HL-60/S4 treated with phorbol 12-myristate 13-acetate at 8.2 ng/mL for 4 days and 3 days (cell line): ENCODE results near the gene ATP13A4.

Source experiments
- in situ Hi-C: fragments of 300-500 bp; cut with MboI; formaldehyde crosslinking; loops from 2 replicates; pipeline ENCODE4 v1.15.0; 2022; ENCODE audit warnings: low sequenced_read_pairs

ATP13A4 gene

GRCh38 chr3:193499136-193499770 is 55.4 kb downstream of the ATP13A4 start:
- in situ Hi-C loops, result no loop called here

GRCh38 chr3:193498215-193498614 is 56.5 kb downstream of the ATP13A4 start:
- in situ Hi-C loops, result no loop called here

GRCh38 chr3:193496658-193497057 is 58.0 kb downstream of the ATP13A4 start:
- in situ Hi-C loops, result no loop called here

GRCh38 chr3:193491026-193491425 is 63.7 kb downstream of the ATP13A4 start:
- in situ Hi-C loops, result no loop called here

- in situ Hi-C loops, result no loop called here
Measured at GRCh38 chr3:193490580-193490979, 64.1 kb downstream of the ATP13A4 start.

GRCh38 chr3:193489949-193490348 is 64.7 kb downstream of the ATP13A4 start:
- in situ Hi-C loops, result no loop called here

GRCh38 chr3:193488741-193489140 is 66.0 kb downstream of the ATP13A4 start:
- in situ Hi-C loops, result no loop called here

- in situ Hi-C loops, result no loop called here
Measured at GRCh38 chr3:193483988-193484539, 70.6 kb downstream of the ATP13A4 start.

GRCh38 chr3:193481436-193481835 is 73.3 kb downstream of the ATP13A4 start:
- in situ Hi-C loops, result no loop called here

- in situ Hi-C loops, result no loop called here
Measured at GRCh38 chr3:193474446-193474845, 80.2 kb downstream of the ATP13A4 start.

GRCh38 chr3:193470710-193471109 is 84.0 kb downstream of the ATP13A4 start:
- in situ Hi-C loops, result no loop called here

- in situ Hi-C loops, result no loop called here
Measured at GRCh38 chr3:193465992-193466608, 88.6 kb downstream of the ATP13A4 start.

GRCh38 chr3:193464889-193465288 is 89.8 kb downstream of the ATP13A4 start:
- in situ Hi-C loops, result no loop called here

GRCh38 chr3:193457526-193457925 is 97.2 kb downstream of the ATP13A4 start:
- in situ Hi-C loops, result no loop called here

GRCh38 chr3:193452338-193452737 is 102.4 kb downstream of the ATP13A4 start:
- in situ Hi-C loops, result no loop called here

GRCh38 chr3:193451902-193452301 is 102.8 kb downstream of the ATP13A4 start:
- in situ Hi-C loops, result no loop called here

GRCh38 chr3:193446965-193447602 is 107.6 kb downstream of the ATP13A4 start:
- in situ Hi-C loops, result no loop called here

- in situ Hi-C loops, result no loop called here
Measured at GRCh38 chr3:193439423-193439822, 115.3 kb downstream of the ATP13A4 start.

- in situ Hi-C loops, result no loop called here
Measured at GRCh38 chr3:193418576-193419373, 135.9 kb downstream of the ATP13A4 start.

- in situ Hi-C loops, result no loop called here
Measured at GRCh38 chr3:193416629-193417028, 138.1 kb downstream of the ATP13A4 start.

GRCh38 chr3:193407688-193408087 is 147.0 kb downstream of the ATP13A4 start:
- in situ Hi-C loops, result no loop called here
